ENCODE measurements around the gene CCM2L.

DNA sequence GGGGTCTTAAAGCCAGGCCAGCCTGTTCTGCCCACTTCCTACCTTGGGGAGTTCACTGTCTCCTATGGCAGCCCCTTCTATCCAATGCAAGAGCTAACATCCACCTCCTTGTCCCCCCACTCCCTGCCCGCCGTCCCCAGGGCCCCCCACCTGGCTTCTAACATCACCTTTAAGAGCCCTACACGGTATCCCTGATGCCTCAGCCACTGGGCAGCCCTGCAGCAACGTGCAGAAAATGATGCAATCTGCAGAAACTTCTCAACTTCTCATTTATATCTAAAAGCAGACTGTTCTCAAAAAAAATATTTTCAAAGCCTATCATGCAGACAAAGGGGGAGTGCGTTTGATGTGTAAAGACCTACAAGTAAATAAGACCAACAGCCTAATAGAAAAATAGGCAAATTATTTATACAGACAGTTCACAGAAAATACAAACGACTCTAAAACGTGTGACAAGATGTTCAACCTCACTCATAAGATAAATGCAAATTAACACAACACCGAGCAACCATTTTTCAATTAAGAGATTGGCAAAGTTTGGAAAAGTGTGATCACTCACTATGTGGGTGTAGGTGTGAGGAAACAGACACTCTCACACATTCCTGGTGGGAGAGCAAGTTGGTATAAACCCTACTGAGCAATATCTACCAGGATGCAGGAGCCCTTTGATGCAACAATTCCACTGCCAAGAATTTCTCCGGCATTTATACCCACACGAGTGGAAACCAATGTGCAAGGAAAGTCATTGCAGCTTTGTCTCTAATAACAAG lies 26.7 kb downstream of the CCM2L start:
- TF ChIP-seq, protein P1, sequence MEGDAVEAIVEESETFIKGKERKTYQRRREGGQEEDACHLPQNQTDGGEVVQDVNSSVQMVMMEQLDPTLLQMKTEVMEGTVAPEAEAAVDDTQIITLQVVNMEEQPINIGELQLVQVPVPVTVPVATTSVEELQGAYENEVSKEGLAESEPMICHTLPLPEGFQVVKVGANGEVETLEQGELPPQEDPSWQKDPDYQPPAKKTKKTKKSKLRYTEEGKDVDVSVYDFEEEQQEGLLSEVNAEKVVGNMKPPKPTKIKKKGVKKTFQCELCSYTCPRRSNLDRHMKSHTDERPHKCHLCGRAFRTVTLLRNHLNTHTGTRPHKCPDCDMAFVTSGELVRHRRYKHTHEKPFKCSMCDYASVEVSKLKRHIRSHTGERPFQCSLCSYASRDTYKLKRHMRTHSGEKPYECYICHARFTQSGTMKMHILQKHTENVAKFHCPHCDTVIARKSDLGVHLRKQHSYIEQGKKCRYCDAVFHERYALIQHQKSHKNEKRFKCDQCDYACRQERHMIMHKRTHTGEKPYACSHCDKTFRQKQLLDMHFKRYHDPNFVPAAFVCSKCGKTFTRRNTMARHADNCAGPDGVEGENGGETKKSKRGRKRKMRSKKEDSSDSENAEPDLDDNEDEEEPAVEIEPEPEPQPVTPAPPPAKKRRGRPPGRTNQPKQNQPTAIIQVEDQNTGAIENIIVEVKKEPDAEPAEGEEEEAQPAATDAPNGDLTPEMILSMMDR (IDR thresholded peaks at IDR 0.05; ENCODE audit: insufficient read depth, low read depth, low read length) = no peak
- no peak for TF ChIP-seq EZH2 (IDR thresholded peaks at IDR 0.05; ENCODE audit: insufficient read depth, low read length)

Measured in astrocyte (in vitro differentiated cells and primary cell).